Naive thymus-derived CD4-positive, alpha-beta T cell (primary cell): ENCODE results near the gene METTL13. TPM values are rescaled to one million over a fixed set of nuclear protein-coding genes. Genes with fewer than 3 reads are reported as not detected.

Experiments
- ATAC-seq: fragments of 150-1000 bp; cut with Tn5 transposase; 2 replicates; pipeline ENCODE4 v1.10.0; 2021; ENCODE audit warnings: mild to moderate bottlenecking, moderate library complexity
- CTCF ChIA-PET: fragments of 350-600 bp; sonication (Branson Sonifier 250); formaldehyde crosslinking; loops from one replicate; lab custom pipeline; 2021; ENCODE audit warnings: antibody characterized with exemption; lab: Charles Lee
- POLR2A ChIA-PET: fragments of 350-600 bp; sonication (Branson Sonifier 250); formaldehyde crosslinking; loops from one replicate; lab custom pipeline; 2021; ENCODE audit warnings: antibody characterized with exemption, inconsistent platforms; lab: Charles Lee
- DNase-seq, 9 donors: peaks; one replicate each; pipeline versions ENCODE4 v3.0.0 to v3.0.0-alpha.2; 2020 to 2022; ENCODE audit warnings: mixed read lengths in 1 of 9
- H3K27ac ChIP-seq: one replicate; pipeline ENCODE4 v1.7.0; 2013; ENCODE audit warnings: mild to moderate bottlenecking, low read depth, low read length, moderate library complexity
- H3K27me3 ChIP-seq, 2 donors: one replicate each; pipeline ENCODE4 v1.7.0; 2013; ENCODE audit warnings: low read length in 2 of 2, mild to moderate bottlenecking in 2 of 2, moderate library complexity in 2 of 2; ENCODE audit not compliant: control insufficient read depth in 2 of 2, insufficient read depth in 2 of 2
- H3K36me3 ChIP-seq, 3 experiments: 1 replicate in 2 of 3; 2 replicates in 1 of 3; pipeline ENCODE4 v1.7.0; 2013; ENCODE audit warnings: low read length in 3 of 3, mild to moderate bottlenecking in 3 of 3, moderate library complexity in 1 of 3; ENCODE audit not compliant: insufficient read depth in 3 of 3, control insufficient read depth in 2 of 3
- H3K4me1 ChIP-seq, 2 donors: one replicate each; pipeline ENCODE4 v1.7.0; 2013; ENCODE audit warnings: low read length in 2 of 2, mild to moderate bottlenecking in 2 of 2, moderate library complexity in 1 of 2; ENCODE audit not compliant: control insufficient read depth in 2 of 2, insufficient read depth in 2 of 2
- H3K4me3 ChIP-seq: 2 replicates; pipeline ENCODE4 v1.7.0; 2013; ENCODE audit warnings: mild to moderate bottlenecking, low read length
- H3K9me3 ChIP-seq, 3 experiments: 1 replicate in 2 of 3; 2 replicates in 1 of 3; pipeline ENCODE4 v1.7.0; 2013; ENCODE audit warnings: low read length in 3 of 3; ENCODE audit not compliant: control insufficient read depth in 2 of 3
- H3K27ac Mint-ChIP-seq, 9 donors: one replicate each; pipeline ENCODE4 v1.8.0; 2020 to 2022; ENCODE audit warnings: mixed read lengths in 9 of 9, mild to moderate bottlenecking in 8 of 9, moderate library complexity in 5 of 9, inconsistent platforms in 2 of 9
- H3K27me3 Mint-ChIP-seq, 5 donors: one replicate each; pipeline ENCODE4 v1.8.0; 2021 to 2022; ENCODE audit warnings: mixed read lengths in 5 of 5, mild to moderate bottlenecking in 1 of 5
- H3K36me3 Mint-ChIP-seq, 5 donors: one replicate each; pipeline ENCODE4 v1.8.0; 2020 to 2022; ENCODE audit warnings: mixed read lengths in 5 of 5, mild to moderate bottlenecking in 3 of 5, inconsistent platforms in 1 of 5
- H3K4me1 Mint-ChIP-seq, 7 donors: one replicate each; pipeline ENCODE4 v1.8.0; 2020 to 2022; ENCODE audit warnings: mixed read lengths in 7 of 7, mild to moderate bottlenecking in 3 of 7, inconsistent platforms in 1 of 7
- H3K4me3 Mint-ChIP-seq, 10 donors: one replicate each; pipeline ENCODE4 v1.8.0; 2020 to 2022; ENCODE audit warnings: mild to moderate bottlenecking in 10 of 10, mixed read lengths in 10 of 10, moderate library complexity in 6 of 10, inconsistent platforms in 2 of 10
- H3K9me3 Mint-ChIP-seq, 11 donors: one replicate each; pipeline ENCODE4 v1.8.0; 2020 to 2022; ENCODE audit warnings: mixed read lengths in 11 of 11, mild to moderate bottlenecking in 4 of 11, inconsistent platforms in 1 of 11, moderate library complexity in 1 of 11
- intact Hi-C, 2 donors: fragments of 100-400 bp; cut with micrococcal nuclease; formaldehyde crosslinking; loops; one replicate each; pipeline ENCODE4 v1.15.1; 2023
- polyA plus RNA-seq, 2 donors: library from polyadenylated mRNA; unstranded; fragments of 300-500 nt; fragmentation: Illumina TruSeq; gene quantifications; one replicate each; pipeline ENCODE4 v1.2.3, GENCODE V29; 2021
- total RNA-seq, 6 experiments: library from RNA in 5 of 6; stranded (reverse) in 5 of 6; gene quantifications; 1 replicate in 5 of 6; 2 replicates in 1 of 6; pipeline ENCODE4 v1.2.3 and lab custom pipeline; 2021 to 2026

METTL13 gene
- total and polyA plus RNA-seq, 7 experiments from 2014 or later, result 15.6 to 55.7 (median 35.0) TPM

- no peak overlapping the region for H3K4me3 ChIP-seq
- no peaks in the 10 kb centered on the region for H3K9me3 ChIP-seq
- no peak for DNase-seq
- H3K27me3 ChIP-seq, result no peaks in the 10 kb centered on the region
- H3K4me1 Mint-ChIP-seq, result peaks cover 0 to 12% (median 7%) of the 10 kb centered on the region in 7 donors
- H3K27me3 Mint-ChIP-seq, result no peaks in the 10 kb centered on the region
- no peak overlapping the region for H3K4me3 Mint-ChIP-seq
- no peaks in the 10 kb centered on the region for H3K9me3 Mint-ChIP-seq
- H3K36me3 Mint-ChIP-seq, result peaks cover 0 to 24% (median 19%) of the 10 kb centered on the region in 5 donors
- H3K36me3 ChIP-seq, result peaks cover 0 to 42% (median 0%) of the 10 kb centered on the region in 3 experiments
- ATAC-seq, result no peak
- intact Hi-C loops, result loop anchor here (1.0 to 2.0 kb wide), 4 partner anchors 42 to 628 kb away; no protein-coding TSS in a partner anchor
- ChIA-PET POLR2A (interaction anchor here (0.6 kb wide), 1 partner anchor 93 kb away, joined by 3 read pairs; no protein-coding TSS in a partner anchor), CTCF (interaction anchor here (0.7 to 5.3 kb wide), 10 partner anchors 14 to 1140 kb away, joined by 3 to 45 read pairs (median 4); no protein-coding TSS in a partner anchor)
- peaks cover 0 to 3% of the 10 kb centered on the region in 2 donors for H3K4me1 ChIP-seq
- H3K27ac Mint-ChIP-seq, result peak overlapping the region in 2 of 9 donors; percentile 25 to 47
- no peak overlapping the region for H3K27ac ChIP-seq
These were observed 19.4 kb downstream of the METTL13 start for GRCh38 chr1:171800851-171801250.

GRCh38 chr1:171801487-171801891 lies 20.0 kb downstream of the METTL13 start:
- Mint-ChIP-seq H3K4me1 (peaks cover 0 to 13% (median 8%) of the 10 kb centered on the region in 7 donors), H3K27ac (peak overlapping the region in 5 of 9 donors; percentile 25 to 80 (median 40)), H3K36me3 (peaks cover 0 to 18% (median 12%) of the 10 kb centered on the region in 5 donors), H3K27me3 (no peaks in the 10 kb centered on the region), H3K4me3 (no peak overlapping the region), H3K9me3 (no peaks in the 10 kb centered on the region)
- ATAC-seq (no peak), DNase-seq (peak in 3 of 9 donors; percentile 12 to 17 (median 13))
- intact Hi-C loops, result loop anchor here (1.0 to 2.0 kb wide), 4 partner anchors 41 to 628 kb away; no protein-coding TSS in a partner anchor
- H3K27me3 ChIP-seq, result no peaks in the 10 kb centered on the region
- peaks cover 0 to 36% (median 0%) of the 10 kb centered on the region in 3 experiments for H3K36me3 ChIP-seq
- POLR2A ChIA-PET, result no interaction called here
- H3K4me3 ChIP-seq, result no peak overlapping the region
- peaks cover 0 to 3% of the 10 kb centered on the region in 2 donors for H3K4me1 ChIP-seq
- CTCF ChIA-PET, result interaction anchor here (0.6 to 5.3 kb wide), 11 partner anchors 9 to 1139 kb away, joined by 3 to 45 read pairs (median 3); no protein-coding TSS in a partner anchor
- H3K9me3 ChIP-seq, result no peaks in the 10 kb centered on the region
- no peak overlapping the region for H3K27ac ChIP-seq

GRCh38 chr1:171802207-171802606 lies 20.7 kb downstream of the METTL13 start:
- POLR2A ChIA-PET, result no interaction called here
- intact Hi-C loops, result no loop called here
- H3K36me3 Mint-ChIP-seq, result peaks cover 0 to 12% (median 6%) of the 10 kb centered on the region in 5 donors

GRCh38 chr1:171803045-171803444 lies 21.6 kb downstream of the METTL13 start:
- Histone ChIP-seq H3K27ac (no peak overlapping the region), H3K4me1 (peaks cover 0 to 3% of the 10 kb centered on the region in 2 donors), H3K36me3 (peaks cover 0 to 20% (median 0%) of the 10 kb centered on the region in 3 experiments), H3K9me3 (no peaks in the 10 kb centered on the region), H3K27me3 (no peaks in the 10 kb centered on the region), H3K4me3 (no peak overlapping the region)
- H3K36me3 Mint-ChIP-seq, result peaks cover 0 to 7% (median 4%) of the 10 kb centered on the region in 5 donors
- intact Hi-C loops, result no loop called here
- ATAC-seq (no peak), DNase-seq (no peak)
- no peak overlapping the region for H3K4me3 Mint-ChIP-seq
- ChIA-PET POLR2A (no interaction called here), CTCF (interaction anchor here (1.6 to 5.3 kb wide), 3 partner anchors 9 to 642 kb away, joined by 4 to 45 read pairs (median 8); no protein-coding TSS in a partner anchor)
- H3K27ac Mint-ChIP-seq, result no peak overlapping the region
- no peaks in the 10 kb centered on the region for H3K9me3 Mint-ChIP-seq
- H3K4me1 Mint-ChIP-seq, result peaks cover 0 to 16% (median 10%) of the 10 kb centered on the region in 7 donors
- no peaks in the 10 kb centered on the region for H3K27me3 Mint-ChIP-seq

More at GRCh38 chr1:171802207-171802606, 20.7 kb downstream of the METTL13 start:
- H3K27ac ChIP-seq, result no peak overlapping the region
- no peaks in the 10 kb centered on the region for H3K27me3 Mint-ChIP-seq
- CTCF ChIA-PET, result interaction anchor here (0.7 to 5.3 kb wide), 8 partner anchors 8 to 1138 kb away, joined by 3 to 45 read pairs (median 4); no protein-coding TSS in a partner anchor
- no peak overlapping the region for H3K4me3 ChIP-seq
- H3K27me3 ChIP-seq, result no peaks in the 10 kb centered on the region
- no peak for DNase-seq
- peaks cover 0 to 29% (median 0%) of the 10 kb centered on the region in 3 experiments for H3K36me3 ChIP-seq
- no peak overlapping the region for H3K4me3 Mint-ChIP-seq
- peaks cover 0 to 3% of the 10 kb centered on the region in 2 donors for H3K4me1 ChIP-seq
- H3K9me3 ChIP-seq, result no peaks in the 10 kb centered on the region
- peaks cover 0 to 16% (median 11%) of the 10 kb centered on the region in 7 donors for H3K4me1 Mint-ChIP-seq
- peak overlapping the region in 1 of 9 donors; percentile 50 for H3K27ac Mint-ChIP-seq
- H3K9me3 Mint-ChIP-seq, result no peaks in the 10 kb centered on the region
- ATAC-seq, result no peak

GRCh38 chr1:171803461-171804022 lies 22.1 kb downstream of the METTL13 start:
- Mint-ChIP-seq H3K27me3 (no peaks in the 10 kb centered on the region), H3K4me1 (peaks cover 0 to 16% (median 10%) of the 10 kb centered on the region in 7 donors), H3K36me3 (peaks cover 0 to 7% (median 1%) of the 10 kb centered on the region in 5 donors), H3K4me3 (no peak overlapping the region), H3K9me3 (no peaks in the 10 kb centered on the region), H3K27ac (no peak overlapping the region)
- CTCF ChIA-PET, result interaction anchor here (1.6 to 5.3 kb wide), 2 partner anchors 9 to 182 kb away, joined by 4 to 45 read pairs; no protein-coding TSS in a partner anchor
- Histone ChIP-seq H3K36me3 (peaks cover 0 to 15% (median 0%) of the 10 kb centered on the region in 3 experiments), H3K4me3 (no peak overlapping the region), H3K27ac (no peak overlapping the region), H3K9me3 (no peaks in the 10 kb centered on the region), H3K4me1 (peaks cover 0 to 3% of the 10 kb centered on the region in 2 donors), H3K27me3 (no peaks in the 10 kb centered on the region)
- POLR2A ChIA-PET, result no interaction called here
- DNase-seq, result no peak
- no peak for ATAC-seq
- intact Hi-C loops, result no loop called here

GRCh38 chr1:171805395-171806115 lies 24.1 kb downstream of the METTL13 start:
- H3K4me1 ChIP-seq, result peaks cover 0 to 3% of the 10 kb centered on the region in 2 donors
- no peak for DNase-seq
- Mint-ChIP-seq H3K4me3 (peak overlapping the region in 6 of 10 donors; percentile 9 to 33 (median 22)), H3K9me3 (no peaks in the 10 kb centered on the region), H3K27me3 (no peaks in the 10 kb centered on the region), H3K4me1 (peaks cover 0 to 16% (median 10%) of the 10 kb centered on the region in 7 donors), H3K36me3 (peaks cover 0 to 3% (median 0%) of the 10 kb centered on the region in 5 donors), H3K27ac (peak overlapping the region in 1 of 9 donors; percentile 72)
- H3K27ac ChIP-seq, result no peak overlapping the region
- ChIA-PET CTCF (interaction anchor here (5.3 kb wide), 1 partner anchor 180 kb away, joined by 45 read pairs; no protein-coding TSS in a partner anchor), POLR2A (no interaction called here)
- no peaks in the 10 kb centered on the region for H3K9me3 ChIP-seq
- intact Hi-C loops, result loop anchor here in 1 of 2 donors (1.0 kb wide), 1 partner anchor 180 kb away; no protein-coding TSS in a partner anchor
- ATAC-seq, result peak; percentile 79
- no peaks in the 10 kb centered on the region for H3K27me3 ChIP-seq
- no peak overlapping the region for H3K4me3 ChIP-seq
- peaks cover 0 to 2% (median 0%) of the 10 kb centered on the region in 3 experiments for H3K36me3 ChIP-seq
